GM18511 (cell line): ENCODE results near the gene GPSM1.
"Not testable (repeated sequence)": the region's sequence is repeated elsewhere in the genome, so short reads cannot be mapped to it uniquely, and the experiment has no call there.

Experiments used
- ATAC-seq: cut with Tn5 transposase; IDR thresholded peaks from one replicate; pipeline ENCODE4 v1.9.1; 2021; ENCODE audit warnings: mild to moderate bottlenecking, moderate library complexity; ENCODE audit not compliant: unreplicated experiment

Gene GPSM1

DNA sequence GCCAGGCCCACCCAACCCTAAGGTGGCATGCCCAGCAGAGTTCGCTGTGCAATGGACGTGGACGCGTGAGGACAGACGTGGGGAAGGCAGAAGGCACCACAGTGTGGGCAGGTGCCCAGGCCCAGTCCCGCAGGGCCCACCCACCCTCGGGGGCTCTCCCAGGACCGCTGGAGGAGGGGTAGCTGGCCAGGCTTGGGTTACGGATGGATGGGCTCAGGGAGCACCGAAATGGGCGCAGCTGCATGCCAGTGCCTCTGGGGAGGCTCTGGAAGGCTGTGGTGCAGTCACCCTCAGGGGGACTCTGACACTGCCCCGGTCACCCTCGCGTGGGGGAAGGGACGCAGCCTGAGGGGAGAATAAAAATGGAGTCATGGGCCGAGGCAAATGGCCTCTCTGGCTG lies 9.6 kb upstream of the GPSM1 start:
- no peak for ATAC-seq

DNA sequence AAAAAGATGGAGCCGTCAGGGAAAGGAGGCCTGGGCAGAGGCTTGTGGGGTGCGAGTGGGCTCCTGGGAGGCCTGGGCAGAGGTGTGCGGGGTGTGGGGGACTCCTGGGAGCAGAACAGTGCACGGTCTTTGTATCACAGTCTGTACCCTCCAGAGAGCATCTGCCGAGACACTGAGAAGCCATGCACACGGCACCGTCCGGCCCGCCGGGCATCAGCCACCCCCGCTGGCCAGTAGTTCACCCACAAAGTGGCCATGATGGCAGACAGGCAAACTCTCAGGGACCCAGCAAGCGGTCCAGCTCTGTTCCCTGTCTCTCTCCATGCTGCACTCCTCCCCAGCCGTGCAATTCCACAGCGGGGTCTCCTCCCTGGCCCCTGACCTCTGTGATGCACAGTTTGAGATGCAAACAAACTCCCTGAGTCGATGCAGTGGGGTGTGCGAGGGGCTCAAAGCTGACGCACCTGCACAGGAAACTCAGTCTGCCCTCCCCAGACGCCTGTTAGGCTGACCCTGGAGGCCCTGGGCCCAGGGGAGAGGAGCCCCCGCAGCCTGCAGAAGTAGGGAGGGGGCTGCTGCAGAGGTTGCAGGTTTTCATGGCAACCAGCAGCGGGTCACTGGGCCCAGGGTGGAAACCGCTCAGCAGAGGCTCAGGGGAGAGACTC lies 9.1 kb upstream of the GPSM1 start:
- ATAC-seq = no peak

DNA sequence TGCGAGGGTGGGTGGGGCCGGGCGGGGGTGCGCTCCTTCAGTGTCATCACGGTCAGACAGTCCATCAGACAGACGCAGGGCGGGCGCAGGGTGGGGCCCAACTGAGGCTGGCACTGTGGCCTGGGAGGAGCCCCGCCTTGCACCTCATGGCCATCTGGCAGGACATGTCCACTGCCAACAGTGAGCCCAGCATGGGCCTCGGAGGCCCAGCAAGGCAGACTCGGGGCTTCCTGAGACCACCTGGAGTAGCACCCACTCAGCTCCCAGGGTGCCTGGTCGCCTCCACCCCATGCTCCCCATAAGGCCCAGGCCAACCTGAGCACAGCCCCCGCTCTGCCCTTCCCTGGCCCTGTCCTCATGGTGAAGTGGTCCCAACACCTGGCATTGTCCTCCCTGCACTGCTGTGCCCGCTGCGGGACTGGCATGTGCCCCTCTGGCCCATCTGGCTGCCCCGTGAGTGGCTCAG lies 8.5 kb upstream of the GPSM1 start:
- no peak for ATAC-seq

DNA sequence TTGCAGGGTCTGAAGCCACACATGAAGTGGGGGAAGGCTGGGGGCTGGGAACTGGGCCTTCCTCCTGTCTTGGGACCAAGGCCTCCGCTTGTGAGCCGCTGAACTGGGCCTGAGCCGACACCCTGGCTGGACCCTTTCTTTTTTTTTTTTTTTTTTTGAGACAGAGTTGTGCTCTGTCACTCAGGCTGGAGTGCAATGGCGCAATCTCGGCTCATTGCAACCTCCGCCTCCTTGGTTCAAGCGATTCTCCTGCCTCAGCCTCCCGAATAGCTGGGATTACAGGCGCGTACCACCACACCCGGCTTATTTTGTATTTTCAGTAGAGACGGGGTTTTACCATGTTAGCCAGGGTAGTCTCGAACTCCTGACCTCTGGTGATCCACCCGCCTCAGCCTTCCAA lies 8.1 kb upstream of the GPSM1 start:
- ATAC-seq = not testable (repeated sequence)

DNA sequence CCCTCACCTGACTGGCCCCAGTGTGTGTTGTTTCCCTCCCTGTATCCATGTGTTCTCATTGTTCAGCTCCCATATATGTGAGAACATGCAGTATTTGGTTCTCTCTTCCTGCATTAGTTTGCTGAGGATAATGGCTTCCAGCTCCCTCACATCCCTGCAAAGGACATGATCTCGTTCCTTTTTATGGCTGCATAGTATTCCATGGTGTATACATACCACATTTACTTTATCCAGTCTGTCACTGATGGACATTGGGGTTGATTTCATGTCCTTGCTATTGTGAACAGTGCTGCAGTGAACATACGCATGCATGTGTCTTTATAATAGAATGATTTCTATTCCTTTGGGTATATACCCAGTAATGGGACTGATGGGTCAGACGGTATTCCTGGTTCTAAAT lies 7.4 kb upstream of the GPSM1 start:
- ATAC-seq = not testable (repeated sequence)

DNA sequence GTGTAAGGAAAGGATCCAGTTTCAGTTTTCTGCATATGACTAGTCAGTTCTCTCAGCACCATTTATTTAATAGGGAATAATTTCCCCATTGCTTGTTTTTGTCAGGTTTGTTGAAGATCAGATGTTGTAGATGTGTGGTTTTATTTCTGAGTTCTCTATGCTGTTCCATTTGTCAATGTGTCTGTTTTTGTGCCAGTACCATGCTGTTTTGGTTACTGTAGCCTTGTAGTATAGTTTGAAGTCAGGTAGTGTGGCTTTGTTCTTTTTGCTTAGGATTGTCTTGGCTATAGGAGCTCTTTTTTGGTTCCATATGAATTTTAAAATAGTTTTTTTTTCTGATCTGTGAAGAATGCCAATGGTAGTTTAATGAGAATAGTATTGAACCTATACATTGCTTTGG lies 6.4 kb upstream of the GPSM1 start:
- ATAC-seq = not testable (repeated sequence)

DNA sequence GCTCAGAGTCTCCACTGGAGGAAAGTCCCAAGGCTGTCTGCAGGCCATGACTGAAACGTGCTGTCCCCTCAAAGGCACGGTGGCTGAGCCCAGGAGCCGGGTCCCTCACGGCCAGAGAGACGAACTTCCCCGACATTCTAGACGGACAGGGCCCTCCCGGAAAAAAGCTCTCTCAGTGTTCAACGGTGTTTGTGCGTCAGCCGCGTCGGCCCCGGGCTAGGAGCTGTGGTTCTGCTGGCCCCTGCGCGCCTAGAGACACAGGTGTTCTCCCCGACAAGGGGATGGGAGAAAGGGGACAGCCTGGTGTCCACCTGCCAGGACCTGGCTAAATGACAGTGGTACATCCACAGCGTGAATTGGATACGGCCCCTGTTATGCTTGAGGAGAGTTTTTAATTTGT lies 5.8 kb upstream of the GPSM1 start:
- ATAC-seq = no peak

DNA sequence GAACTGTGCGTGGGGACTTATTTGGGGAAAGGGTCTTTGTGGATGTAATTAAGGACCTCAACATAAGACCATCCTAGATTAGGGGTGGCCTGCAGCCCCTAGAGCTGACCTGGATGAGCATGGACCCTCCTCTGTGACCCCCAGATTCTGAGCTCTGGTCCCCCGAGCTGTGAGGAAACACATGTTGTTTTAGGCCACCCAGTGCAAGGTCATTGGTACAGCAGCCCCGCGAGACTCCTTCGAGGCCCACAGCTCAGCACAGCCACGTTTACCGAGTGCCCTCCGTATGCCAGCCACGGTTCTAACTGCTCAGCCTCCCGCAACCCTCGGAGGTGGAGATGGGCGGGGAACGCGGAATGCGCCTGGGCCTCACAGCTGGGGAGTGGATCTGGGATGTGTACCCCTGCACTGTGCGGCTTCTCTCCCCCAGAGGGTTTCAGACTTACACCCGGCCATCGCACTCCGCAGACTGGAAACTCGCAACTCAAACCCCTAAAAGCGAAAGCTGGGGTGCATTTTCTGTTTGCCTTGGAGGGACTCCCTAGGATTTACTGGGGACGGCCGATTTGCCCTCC lies 4.5 kb upstream of the GPSM1 start:
- no peak for ATAC-seq

DNA sequence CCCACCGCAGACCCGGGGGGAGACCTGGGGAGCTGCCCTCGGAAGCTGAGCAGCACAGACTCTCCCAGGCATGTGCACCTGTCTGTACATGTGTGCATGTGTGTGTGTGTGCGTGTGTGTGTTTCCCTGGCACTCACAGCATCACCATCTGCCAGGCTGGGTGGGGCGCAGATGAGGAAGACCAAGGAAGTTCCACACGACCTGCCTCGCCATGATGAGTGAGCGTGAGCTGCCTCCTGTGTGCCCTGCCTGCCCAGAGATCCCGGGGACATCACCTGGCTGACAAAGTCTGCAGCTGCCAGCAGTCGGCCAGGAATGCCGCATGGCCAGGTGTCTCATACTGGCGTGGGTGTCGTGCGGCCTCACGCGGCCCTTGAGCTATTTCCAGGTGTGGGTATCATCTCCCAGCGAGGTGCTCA lies 4.0 kb upstream of the GPSM1 start:
- no peak for ATAC-seq

DNA sequence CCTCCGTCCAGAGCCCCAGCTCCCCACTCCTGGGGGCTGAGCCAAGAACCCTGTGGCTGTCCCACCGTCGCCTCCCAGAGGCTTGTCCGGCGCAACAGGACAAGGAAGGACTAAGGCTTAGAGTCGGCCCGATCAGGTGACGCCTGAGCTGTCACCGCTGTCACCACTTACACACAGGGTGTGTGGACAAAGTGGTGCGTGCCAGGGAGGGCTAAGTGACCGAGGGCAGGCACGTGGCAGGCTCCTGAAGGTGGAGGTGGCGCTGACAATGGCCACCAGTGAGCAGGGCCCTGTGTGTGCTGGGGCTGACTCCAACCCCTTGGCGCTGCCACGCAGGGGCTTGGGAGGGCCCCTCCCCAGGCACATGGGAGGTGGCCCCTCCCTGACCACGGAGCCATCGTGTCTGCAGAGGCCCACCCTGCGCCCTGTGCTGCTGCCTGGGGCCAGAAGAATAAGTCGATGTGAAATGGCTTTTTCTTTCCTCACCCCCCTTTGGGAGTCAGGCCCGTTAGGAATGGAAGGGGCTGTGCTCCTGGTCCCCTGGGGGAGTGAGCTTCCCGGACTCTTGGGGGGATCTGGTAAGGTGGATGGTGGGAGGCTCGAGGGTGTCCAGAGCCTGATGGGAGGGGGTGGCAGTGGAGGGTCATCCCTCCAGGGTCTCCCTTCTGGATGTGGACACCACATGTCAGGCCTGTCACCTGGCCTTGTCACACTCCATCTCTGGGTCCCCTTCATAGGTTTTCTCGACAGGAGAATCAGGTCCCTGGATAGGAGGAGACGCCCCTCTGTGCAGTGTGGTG lies 2.6 kb upstream of the GPSM1 start:
- no peak for ATAC-seq

DNA sequence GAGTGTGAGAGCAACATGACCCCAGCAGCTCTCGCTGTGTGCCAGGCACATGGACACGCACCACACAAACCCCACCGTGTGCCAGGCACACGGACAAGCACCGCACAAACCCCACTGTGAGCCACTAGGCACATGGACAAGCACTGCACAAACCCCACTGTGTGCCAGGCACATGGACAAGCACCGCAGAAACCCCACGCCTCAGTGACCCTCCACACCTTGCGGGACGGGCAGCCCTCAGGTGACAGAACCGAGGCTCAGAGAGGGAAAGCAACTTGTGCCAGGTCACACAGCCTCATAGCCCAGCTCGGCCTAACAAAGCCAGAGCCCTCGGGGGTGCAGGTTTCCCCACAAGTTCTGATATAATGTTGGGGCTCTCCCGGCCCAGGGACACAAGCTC lies 2.0 kb upstream of the GPSM1 start:
- no peak for ATAC-seq

DNA sequence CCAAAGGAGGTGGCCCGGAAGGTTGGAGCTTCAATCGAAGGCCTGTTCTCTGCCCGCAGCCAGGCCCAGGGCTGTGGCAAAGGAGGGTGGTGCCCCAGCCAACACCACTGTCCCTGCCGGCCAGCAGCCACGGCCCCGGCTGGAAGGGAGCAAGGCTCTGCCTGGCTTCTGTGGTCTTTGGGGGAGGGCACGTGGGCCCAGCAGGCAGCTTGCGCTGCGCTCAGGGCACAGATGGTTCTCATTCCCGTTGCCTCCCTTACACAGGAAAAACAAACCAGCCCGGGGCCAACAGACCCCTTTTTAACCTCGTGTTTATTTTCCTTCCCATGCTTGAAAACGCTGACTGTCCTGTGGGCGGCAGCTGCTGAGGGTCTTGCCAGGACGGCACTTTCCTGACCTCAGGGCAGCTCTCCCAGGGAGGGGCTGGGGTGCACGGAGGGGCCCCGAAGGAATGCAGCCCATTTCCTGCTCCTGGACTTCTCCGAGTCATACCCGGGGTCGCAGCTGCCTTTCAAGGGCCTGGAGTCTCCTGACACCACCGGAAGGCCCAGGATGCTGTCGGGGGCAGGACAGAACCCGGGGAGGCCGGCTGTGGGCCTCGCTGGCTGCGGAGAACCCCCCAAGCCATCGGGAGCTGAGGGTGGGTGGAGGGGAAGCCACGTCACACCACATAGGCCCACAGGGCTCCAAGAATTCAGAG lies 1.1 kb upstream of the GPSM1 start:
- no peak for ATAC-seq

DNA sequence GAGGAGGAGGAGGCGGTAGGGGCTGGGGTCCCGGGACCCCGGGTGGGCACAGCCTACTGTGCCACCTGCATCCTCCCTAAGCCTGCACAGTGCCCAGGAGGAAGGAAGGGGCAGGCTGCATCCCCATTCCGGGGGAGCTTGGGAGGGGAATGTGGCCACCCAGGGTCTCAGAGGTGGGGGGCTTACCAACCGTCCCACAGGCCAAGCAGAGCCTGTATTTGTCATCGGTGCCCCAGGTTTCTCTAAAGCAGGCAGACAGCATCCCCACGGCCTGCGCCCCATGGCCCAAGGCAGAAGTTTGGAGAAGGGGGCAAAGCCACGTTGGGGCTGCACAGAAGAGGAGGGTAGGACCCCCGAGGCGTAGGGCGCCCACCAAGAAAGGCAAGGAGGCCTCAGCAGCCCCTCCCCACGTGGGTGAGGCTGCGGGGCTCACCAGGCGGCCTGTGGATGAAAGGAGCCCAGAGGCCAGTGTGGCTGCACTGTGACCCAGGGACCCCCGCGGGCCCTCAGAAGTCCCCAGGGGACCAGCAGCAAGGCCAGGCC lies 507 bp upstream of the GPSM1 start:
- no peak for ATAC-seq

DNA sequence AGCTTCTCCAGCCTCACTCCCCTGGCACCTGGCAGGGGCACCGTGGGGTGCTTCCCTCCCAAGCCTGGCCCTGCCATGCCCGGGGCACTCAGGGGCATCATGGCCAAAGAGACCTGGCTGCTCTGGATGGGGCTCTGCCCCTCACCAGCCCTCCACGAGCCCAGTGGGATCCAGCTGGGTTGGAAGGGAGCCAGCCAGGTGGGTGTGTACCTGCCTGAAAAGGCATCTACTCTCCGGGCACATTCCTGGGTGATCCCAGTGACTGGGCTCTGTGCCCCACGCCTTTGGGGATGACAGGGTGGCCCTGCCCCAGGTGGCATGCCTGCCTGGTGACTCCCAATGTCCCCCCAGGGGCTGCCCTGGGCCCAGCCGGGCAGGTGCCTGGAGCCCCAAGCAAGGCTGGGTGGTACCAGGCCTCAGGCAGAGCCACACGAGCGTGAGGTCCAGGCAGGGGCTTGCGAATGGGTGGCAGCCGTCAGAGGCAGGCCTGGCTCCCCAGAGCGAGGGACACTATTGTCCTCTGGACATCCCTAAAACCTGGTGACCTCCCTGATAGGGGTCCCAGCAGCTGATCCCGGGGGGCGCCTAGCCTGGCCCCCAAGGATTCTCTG lies 777 bp downstream of the GPSM1 start:
- no peak for ATAC-seq

DNA sequence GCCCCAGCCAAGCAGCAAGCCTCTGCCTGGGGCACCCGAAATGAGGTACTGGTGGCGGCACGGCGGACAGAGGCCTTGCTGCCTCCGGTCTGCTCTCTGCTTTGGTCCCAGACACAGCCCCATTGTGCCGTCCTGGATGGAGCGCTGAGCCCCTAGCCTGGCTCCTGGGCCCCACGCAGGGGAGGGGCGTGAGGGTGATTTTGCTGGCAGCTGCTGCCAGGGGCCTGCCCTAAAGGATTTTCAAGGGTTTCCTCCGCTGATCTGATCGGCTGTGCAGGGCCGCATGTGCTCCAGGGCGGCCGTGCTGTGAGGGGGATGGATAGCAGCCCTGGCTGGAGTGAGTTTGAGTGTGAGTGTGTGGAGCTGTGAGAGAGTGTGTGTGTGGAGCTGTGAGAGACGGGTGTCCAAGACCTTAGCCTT lies 1.3 kb downstream of the GPSM1 start:
- no peak for ATAC-seq

DNA sequence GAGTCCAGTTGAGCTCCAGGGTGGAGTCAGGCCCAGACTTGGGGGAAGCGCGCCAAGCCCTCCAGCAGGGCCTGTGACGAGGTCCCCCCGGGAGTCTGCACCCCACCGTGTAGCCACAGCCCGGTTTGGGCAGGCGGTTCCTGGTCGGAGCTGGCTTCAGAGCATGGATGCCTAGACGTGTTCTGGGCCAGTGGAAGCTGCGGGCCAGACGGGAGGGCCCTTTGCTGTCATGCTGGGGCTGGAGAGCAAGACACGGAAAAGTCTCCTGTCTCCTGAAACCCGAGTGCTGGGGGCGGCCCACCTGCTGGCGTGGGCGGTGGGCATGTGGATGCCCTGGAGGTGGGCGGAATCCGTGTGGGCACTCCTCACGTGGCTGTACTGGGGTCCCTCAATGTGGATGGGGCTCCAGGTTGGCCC lies 1.9 kb downstream of the GPSM1 start:
- ATAC-seq = no peak

DNA sequence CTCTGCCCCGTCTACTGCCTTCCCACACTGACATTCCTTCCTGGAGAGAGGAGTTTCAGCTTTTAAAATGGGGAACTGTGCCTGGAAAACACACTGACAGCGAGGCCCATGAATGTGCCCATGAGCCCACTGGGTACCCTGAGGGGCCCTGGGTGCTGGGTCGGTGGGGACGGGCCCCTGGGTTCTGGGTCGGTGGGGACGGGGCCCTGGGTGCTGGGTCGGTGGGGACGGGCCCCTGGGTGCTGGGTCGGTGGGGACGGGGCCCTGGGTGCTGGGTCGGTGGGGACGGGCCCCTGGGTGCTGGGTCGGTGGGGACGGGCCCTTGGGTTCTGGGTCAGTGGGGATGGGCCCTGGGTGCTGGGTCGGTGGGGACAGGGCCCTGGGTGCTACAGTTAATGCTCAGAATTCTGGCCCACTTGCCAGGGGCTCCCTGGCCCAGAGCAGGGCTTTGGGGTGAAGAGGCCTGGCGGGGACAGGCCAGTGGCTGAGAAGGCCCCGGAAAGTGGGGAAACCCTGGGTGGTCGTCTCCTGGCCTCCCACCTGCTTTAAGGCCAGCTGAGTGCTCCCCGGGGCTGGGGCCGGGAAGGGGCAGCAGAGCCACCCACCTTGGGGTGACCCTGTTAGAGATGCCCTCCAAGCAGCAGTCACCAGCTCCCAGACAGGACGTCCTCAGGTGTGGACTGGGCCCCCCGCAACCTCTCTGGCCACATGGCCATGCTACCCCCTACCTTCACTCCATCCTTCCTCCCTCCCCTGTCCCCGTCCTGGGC lies 2.5 kb downstream of the GPSM1 start:
- no peak for ATAC-seq

DNA sequence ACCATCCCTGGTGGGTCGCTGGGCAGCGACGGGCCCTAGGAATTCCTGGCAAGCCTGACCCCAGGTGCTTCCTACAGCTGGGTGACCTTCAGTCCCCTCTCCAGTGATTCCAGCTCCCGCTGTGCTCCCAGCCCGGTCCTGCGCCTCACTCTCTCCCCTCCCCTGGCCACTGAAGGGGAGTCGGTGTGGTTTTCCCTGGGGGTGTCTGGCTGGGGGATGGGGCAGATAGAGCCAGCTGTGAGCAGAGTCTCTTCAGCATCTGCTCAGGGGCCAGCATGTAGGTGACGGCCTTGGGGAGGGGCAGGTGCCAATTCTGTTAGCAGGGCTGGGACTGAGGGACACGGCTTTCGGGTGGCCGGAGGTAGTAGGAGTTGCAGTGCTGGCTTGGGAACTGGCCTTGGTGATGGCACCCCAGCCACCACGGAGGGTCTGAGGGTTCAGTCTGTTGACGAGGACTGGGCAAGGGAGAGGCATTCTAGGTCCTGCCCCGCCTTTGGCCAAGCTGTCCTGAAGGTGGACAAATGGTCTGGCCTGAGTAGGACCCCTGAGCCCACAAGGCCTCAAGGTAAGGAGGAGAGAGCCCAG lies 3.2 kb downstream of the GPSM1 start:
- no peak for ATAC-seq

DNA sequence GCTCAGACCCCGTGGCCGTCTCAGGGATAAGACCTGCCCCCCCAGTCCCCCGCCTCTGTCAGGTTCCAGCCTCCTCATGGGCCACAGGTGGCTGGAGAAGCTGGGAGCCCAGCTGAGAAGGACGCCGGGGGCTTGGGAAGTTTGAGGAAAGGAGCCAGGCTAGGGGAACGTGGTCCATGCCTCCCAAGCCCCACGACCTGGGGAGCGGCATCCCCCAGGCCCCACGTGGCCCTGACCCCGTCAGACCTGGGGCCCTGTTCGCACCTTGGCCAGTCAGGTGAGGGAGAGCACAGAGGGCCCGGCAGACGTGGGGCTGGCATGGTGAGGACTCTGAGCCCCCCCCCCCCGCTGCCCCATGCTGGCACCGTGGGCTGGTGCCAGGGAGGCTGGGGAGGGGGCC lies 3.7 kb downstream of the GPSM1 start:
- no peak for ATAC-seq
